ENCODE measurements around the gene CCDC192.

DNA sequence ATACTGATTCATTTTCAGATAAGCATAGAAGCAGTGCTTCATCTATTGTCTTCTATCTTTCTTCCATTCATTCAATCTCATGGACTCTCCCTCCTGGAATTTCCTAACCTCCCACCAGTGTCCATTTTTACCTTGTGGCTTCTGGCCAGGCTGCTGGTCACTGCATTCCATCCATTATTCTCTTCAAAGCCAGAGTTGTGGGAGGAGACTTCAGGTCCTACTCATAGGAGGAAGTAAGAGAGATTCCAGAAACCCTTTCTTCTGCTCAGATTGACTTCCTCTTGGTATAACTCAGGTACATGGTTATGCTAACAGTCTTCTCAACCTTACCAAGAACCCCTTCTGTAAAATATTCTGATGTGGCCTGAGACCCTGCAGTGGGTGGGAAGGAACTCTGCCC is 227.1 kb downstream of the CCDC192 start:
- TF ChIP-seq CSDC2 (CRISPR knock-in tag; IDR thresholded peaks at IDR 0.05) (no peak), ZNF8 (CRISPR knock-in tag; IDR thresholded peaks at IDR 0.05) (no peak)

All from SK-N-SH treated with all-trans-retinoic acid at 6 μM for 48 hours (cell line).